Spinal cord (tissue), 10 donors: Measurements from ENCODE around the gene ERP44. TPM values are rescaled to one million over a fixed set of nuclear protein-coding genes. Genes with fewer than 3 reads are reported as not detected.
A peak's percentile ranks its signal among the peaks of the same experiment; 100 is the strongest.
"Not testable (repeated sequence)": the region's sequence is repeated elsewhere in the genome, so short reads cannot be mapped to it uniquely, and the experiment has no call there.

ENCODE experiments used
- DNase-seq, 6 donors: peaks; one replicate each; pipeline versions ENCODE4 v3.0.0 to v3.0.0-alpha.2; 2013 to 2015; ENCODE audit warnings: low spot score in 6 of 6, low read depth in 4 of 6
- H3K27ac ChIP-seq: one replicate; pipeline ENCODE4 v1.5.1; 2013; ENCODE audit warnings: low read depth, low read length, control low read depth
- H3K27me3 ChIP-seq: one replicate; pipeline ENCODE4 v1.6.1; 2013; ENCODE audit warnings: low read length; ENCODE audit not compliant: control insufficient read depth, insufficient read depth
- H3K36me3 ChIP-seq: one replicate; pipeline ENCODE4 v1.6.1; 2013; ENCODE audit warnings: low read length; ENCODE audit not compliant: control insufficient read depth, insufficient read depth
- H3K4me1 ChIP-seq: one replicate; pipeline ENCODE4 v1.6.1; 2013; ENCODE audit warnings: low read length; ENCODE audit not compliant: control insufficient read depth, insufficient read depth
- H3K4me3 ChIP-seq: one replicate; pipeline ENCODE4 v1.5.1; 2013; ENCODE audit warnings: low read depth, low read length, control low read depth
- H3K9me3 ChIP-seq: one replicate; pipeline ENCODE4 v1.6.1; 2013; ENCODE audit warnings: low read length; ENCODE audit not compliant: control insufficient read depth, insufficient read depth
- WGBS: methylation state at CpG from one replicate; pipeline ENCODE4 v1.1.5; 2013; ENCODE audit warnings: missing lambda C conversion rate; ENCODE audit not compliant: insufficient coverage; 5-methylcytosine and 5-hydroxymethylcytosine counted together
- polyA plus RNA-seq, 2 donors: library from polyadenylated mRNA; unstranded; fragments of 120-200 nt; gene quantifications; one replicate each; pipeline ENCODE4 v1.2.1, GENCODE V29; 2013; ENCODE audit not compliant: insufficient read length in 2 of 2
- total RNA-seq, 2 donors: library from RNA; depleted of rRNA in 1 of 2; stranded (reverse); fragments of 120-200 nt in 1 of 2; fragments of >200 nt in 1 of 2; gene quantifications; one replicate each; pipeline versions ENCODE4 v1.2.3 to v1.2.4, GENCODE V29; 2013 to 2014
- donor health status: healthy.

ERP44 gene
- total and polyA plus RNA-seq, 4 donors = 20.4 to 25.6 (median 23.3) TPM

DNA sequence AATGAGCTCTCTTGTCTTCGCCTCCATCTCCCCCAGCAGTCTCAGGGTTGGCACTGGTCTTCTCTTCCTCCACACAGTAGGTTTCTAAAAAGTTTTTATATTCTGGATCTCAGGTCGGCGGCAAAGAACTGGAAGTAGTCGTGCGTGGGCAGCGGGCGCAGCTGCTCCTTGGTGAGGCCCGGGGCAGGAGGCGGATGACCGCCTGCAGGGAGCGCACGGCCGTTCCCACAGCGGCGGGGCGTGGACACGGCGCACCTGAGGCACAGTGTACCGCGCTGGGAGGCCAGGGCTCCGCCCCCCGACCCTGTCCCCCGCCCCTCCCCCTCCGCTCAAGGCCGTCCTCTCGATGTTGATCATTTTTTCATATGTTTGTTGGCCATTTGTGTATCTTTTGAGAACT is 99.9 kb downstream of the ERP44 start:
- H3K36me3 ChIP-seq = peaks cover 10% of the 10 kb centered on the region
- H3K9me3 ChIP-seq = peaks cover 4% of the 10 kb centered on the region
- H3K4me1 ChIP-seq = no peaks in the 10 kb centered on the region
- H3K27me3 ChIP-seq = no peaks in the 10 kb centered on the region
- H3K27ac ChIP-seq = no peak overlapping the region
- DNase-seq = no peak
- no peak overlapping the region for H3K4me3 ChIP-seq
- WGBS = 100% methylated on average over 8 of the region's 26 CpGs

DNA sequence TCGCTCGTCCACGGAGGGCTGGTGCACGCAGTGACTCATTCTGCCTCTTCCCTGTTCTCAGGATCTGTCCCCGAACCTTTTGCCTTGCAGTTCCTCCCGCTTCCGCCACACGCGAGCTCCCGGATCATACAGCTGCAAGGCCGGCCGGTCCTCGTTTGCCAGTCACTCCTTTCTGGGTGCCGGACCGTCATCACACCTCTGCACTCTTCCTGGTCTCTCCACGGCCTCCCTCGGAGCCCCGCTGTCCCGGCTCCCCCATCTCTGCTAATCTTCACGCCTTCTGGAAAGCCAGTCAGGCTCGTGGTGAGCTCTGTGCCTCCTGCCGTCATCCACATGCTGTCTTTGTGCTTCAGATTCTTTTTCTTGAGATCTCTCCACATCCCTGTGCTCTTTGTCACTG is 100.5 kb downstream of the ERP44 start:
- peaks cover 5% of the 10 kb centered on the region for H3K36me3 ChIP-seq
- H3K9me3 ChIP-seq = peaks cover 4% of the 10 kb centered on the region
- DNase-seq = no peak
- H3K27ac ChIP-seq = no peak overlapping the region
- 91% methylated on average over 22 of the region's 22 CpGs for WGBS
- no peak overlapping the region for H3K4me3 ChIP-seq
- no peaks in the 10 kb centered on the region for H3K27me3 ChIP-seq
- H3K4me1 ChIP-seq = no peaks in the 10 kb centered on the region

DNA sequence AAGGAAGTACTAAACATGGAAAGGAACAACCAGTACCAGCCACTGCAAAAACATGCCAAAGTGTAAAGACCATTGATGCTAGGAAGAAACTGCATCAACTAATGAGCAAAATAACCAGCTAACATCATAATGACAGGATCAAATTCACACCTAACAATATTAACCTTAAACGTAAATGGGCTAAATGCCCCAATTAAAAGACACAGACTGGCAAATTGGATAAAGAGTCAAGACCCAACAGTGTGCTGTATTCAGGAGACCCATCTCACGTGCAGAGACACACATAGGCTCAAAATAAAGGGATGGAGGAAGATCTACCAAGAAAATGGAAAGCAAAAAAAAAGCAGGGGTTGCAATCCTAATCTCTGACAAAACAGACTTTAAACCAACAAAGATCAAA is 108.3 kb downstream of the ERP44 start:
- no CpG with 5 or more reads among the region's 2 CpGs for WGBS
- not testable (repeated sequence) for H3K27ac ChIP-seq, H3K4me1 ChIP-seq, H3K36me3 ChIP-seq, DNase-seq, H3K27me3 ChIP-seq, H3K4me3 ChIP-seq, H3K9me3 ChIP-seq

GRCh38 chr9:99986642-99987041 is 112.2 kb downstream of the ERP44 start:
- H3K4me1 ChIP-seq = no peaks in the 10 kb centered on the region
- H3K4me3 ChIP-seq = no peak overlapping the region
- H3K36me3 ChIP-seq = no peaks in the 10 kb centered on the region
- no peak overlapping the region for H3K27ac ChIP-seq
- peaks cover 3% of the 10 kb centered on the region for H3K9me3 ChIP-seq
- no peaks in the 10 kb centered on the region for H3K27me3 ChIP-seq
- no peak for DNase-seq

GRCh38 chr9:99980598-99980997 is 118.2 kb downstream of the ERP44 start:
- no peaks in the 10 kb centered on the region for H3K4me1 ChIP-seq
- no peak for DNase-seq
- no peaks in the 10 kb centered on the region for H3K36me3 ChIP-seq
- no peaks in the 10 kb centered on the region for H3K9me3 ChIP-seq
- H3K27me3 ChIP-seq = no peaks in the 10 kb centered on the region
- H3K4me3 ChIP-seq = no peak overlapping the region
- no peak overlapping the region for H3K27ac ChIP-seq
- no CpG with 5 or more reads among the region's 2 CpGs for WGBS

DNA sequence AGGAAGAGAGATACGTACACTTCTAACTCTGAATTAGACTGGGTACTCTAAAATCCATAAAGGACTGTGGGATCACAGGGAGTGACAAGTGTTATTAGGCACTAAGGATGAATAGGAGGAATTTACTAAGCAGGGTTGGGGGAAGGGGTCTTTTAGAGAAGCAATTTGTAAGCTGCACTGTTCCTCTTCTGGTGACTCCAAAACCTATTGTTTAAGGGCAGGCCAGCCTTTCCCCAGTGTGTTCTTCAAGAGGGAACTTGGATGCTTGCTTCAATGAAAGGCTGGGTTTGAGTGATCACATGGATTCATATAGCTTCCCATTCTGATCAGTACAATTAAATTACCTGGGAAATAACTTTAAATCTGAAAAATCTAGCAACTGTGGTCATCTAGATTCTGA is 120.6 kb downstream of the ERP44 start:
- no peak overlapping the region for H3K4me3 ChIP-seq
- no peaks in the 10 kb centered on the region for H3K9me3 ChIP-seq
- H3K36me3 ChIP-seq = no peaks in the 10 kb centered on the region
- no CpG with 5 or more reads among the region's 1 CpG for WGBS
- H3K4me1 ChIP-seq = no peaks in the 10 kb centered on the region
- no peak for DNase-seq
- H3K27ac ChIP-seq = no peak overlapping the region
- no peaks in the 10 kb centered on the region for H3K27me3 ChIP-seq

GRCh38 chr9:99977033-99977792 is 121.6 kb downstream of the ERP44 start:
- H3K9me3 ChIP-seq = no peaks in the 10 kb centered on the region
- H3K4me3 ChIP-seq = no peak overlapping the region
- H3K4me1 ChIP-seq = no peaks in the 10 kb centered on the region
- WGBS = 83% methylated on average over 1 of the region's 3 CpGs
- no peak overlapping the region for H3K27ac ChIP-seq
- no peaks in the 10 kb centered on the region for H3K27me3 ChIP-seq
- DNase-seq = peak in 1 of 6 donors; percentile 14
- no peaks in the 10 kb centered on the region for H3K36me3 ChIP-seq

DNA sequence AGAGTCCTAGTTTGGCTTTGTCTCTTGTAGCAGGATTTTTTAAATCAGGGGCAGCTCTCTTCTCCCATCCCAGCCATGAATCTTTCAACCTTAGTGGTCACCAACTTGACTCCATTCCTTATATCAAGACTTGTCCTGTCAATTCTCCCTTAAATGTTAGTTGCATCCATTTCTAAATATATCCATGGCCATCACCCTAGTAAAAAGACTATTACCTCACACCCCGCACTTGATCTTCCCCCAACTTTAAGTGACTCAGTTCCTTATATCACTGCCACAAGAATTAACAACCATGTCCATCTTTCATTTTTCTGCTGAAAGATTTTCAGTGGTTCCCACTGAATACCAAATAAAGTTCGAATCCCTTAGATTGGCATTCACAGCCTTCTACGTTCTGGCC is 125.3 kb downstream of the ERP44 start:
- H3K4me1 ChIP-seq = no peaks in the 10 kb centered on the region
- no peak overlapping the region for H3K27ac ChIP-seq
- no peaks in the 10 kb centered on the region for H3K27me3 ChIP-seq
- H3K4me3 ChIP-seq = no peak overlapping the region
- 100% methylated on average over 1 of the region's 3 CpGs for WGBS
- no peak for DNase-seq
- H3K36me3 ChIP-seq = no peaks in the 10 kb centered on the region
- no peaks in the 10 kb centered on the region for H3K9me3 ChIP-seq

DNA sequence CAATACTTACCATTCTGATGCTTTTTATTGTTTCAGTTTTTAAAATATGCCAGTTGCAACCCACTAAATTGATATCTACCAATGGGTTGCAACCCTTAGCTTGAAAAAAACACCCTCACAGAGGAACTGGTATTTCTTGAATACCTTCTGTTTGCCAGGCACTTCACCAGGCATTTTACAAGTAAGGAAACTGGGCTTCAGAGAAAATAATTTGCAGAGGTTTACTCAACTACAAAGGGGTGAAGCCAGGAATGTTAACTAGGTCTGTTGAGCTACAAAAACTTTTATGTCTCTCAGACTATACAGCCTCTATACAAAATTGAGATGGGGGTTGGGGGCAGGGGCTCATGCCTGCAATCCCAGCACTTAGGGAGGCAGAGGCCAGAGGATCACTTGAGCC is 127.4 kb downstream of the ERP44 start:
- no peak for DNase-seq
- no peaks in the 10 kb centered on the region for H3K36me3 ChIP-seq
- H3K27me3 ChIP-seq = no peaks in the 10 kb centered on the region
- H3K4me1 ChIP-seq = no peaks in the 10 kb centered on the region
- no peak overlapping the region for H3K27ac ChIP-seq
- no peak overlapping the region for H3K4me3 ChIP-seq
- no peaks in the 10 kb centered on the region for H3K9me3 ChIP-seq

DNA sequence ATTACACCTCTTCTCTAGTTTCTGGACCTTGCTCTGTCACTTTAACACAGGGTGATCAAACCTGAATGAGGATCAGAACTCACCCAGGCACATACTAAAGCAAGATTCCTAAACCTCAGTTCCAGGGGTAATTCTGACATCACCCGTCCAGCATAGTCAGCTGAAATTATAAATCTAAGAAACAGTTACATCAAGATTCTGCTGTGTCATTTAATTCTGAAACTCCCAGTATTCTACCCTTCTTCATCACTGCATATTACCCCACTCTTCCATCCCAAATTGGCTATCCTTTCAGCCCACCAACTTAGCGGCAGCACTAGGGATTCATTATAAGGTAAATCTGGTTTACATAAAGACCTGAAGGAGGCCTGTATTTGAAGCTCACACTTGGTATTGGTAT is 128.3 kb downstream of the ERP44 start:
- Histone ChIP-seq H3K4me3 (no peak overlapping the region), H3K27me3 (no peaks in the 10 kb centered on the region), H3K4me1 (no peaks in the 10 kb centered on the region), H3K9me3 (no peaks in the 10 kb centered on the region), H3K36me3 (no peaks in the 10 kb centered on the region), H3K27ac (no peak overlapping the region)
- WGBS = no CpG with 5 or more reads among the region's 2 CpGs
- DNase-seq = no peak
